Lower leg skin (tissue), 3 donors: ENCODE data around the gene RBM4.

Experiments
- CTCF ChIP-seq, 3 donors: fragments of 450-650 bp; IDR thresholded peaks; one replicate each; pipeline ENCODE4 v1.5.1; 2016; ENCODE audit warnings: antibody characterized with exemption in 3 of 3, mild to moderate bottlenecking in 3 of 3, moderate library complexity in 2 of 3
- POLR2A ChIP-seq, 2 donors: fragments of 450-650 bp; IDR thresholded peaks; one replicate each; pipeline ENCODE4 v1.6.1; 2016 to 2017; ENCODE audit warnings: antibody characterized with exemption in 2 of 2, mild to moderate bottlenecking in 1 of 2, moderate library complexity in 1 of 2

GRCh38 chr11:66604155-66604554, 34.3 kb upstream of the RBM4 start:
- TF ChIP-seq CTCF (IDR thresholded peaks at IDR 0.05) (no peak), POLR2A (IDR thresholded peaks at IDR 0.05) (no peak)
